ENCODE results near the gene UVRAG.

The UVRAG gene

DNA sequence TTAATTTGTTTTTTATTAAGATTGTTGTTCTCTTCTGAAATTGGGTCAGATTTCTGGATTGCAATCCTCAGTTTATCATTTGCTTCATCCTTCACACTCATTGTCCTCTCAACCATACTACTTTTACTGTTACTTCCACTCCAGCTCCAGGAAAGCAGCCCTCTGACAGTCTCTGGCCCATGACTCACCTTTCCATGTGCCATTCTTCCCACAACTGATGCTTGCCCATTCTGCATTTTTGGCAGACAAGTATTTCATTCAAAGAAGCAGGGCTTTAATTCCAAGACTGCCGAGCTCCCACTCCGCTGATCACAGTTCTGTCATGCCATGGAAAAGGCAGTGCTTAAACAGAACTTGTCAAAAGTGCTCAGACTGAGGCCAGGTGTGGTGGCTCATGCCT is 252.1 kb downstream of the UVRAG start:
- no peak overlapping the region for H2BK120ac ChIP-seq (ENCODE audit: low read depth, low read length)
- WGBS (ENCODE audit: extremely low coverage, insufficient coverage, low lambda C conversion rate) = no CpG with 5 or more reads among the region's 2 CpGs
- no peaks in the 10 kb centered on the region for H3K36me3 ChIP-seq (ENCODE audit: control insufficient read depth, insufficient read depth, low read length)
- no peak overlapping the region for H3K56ac ChIP-seq (ENCODE audit: low read length)
- no peak overlapping the region for H4K8ac ChIP-seq (ENCODE audit: low read depth, low read length)
- no peak for DNase-seq
- no peak overlapping the region for H3K4ac ChIP-seq (ENCODE audit: low read depth, low read length)
- no peak overlapping the region for H2AK5ac ChIP-seq (ENCODE audit: low read length)
- no peaks in the 10 kb centered on the region for H3K79me1 ChIP-seq (ENCODE audit: low read length)
- no peak overlapping the region for H3K23ac ChIP-seq (ENCODE audit: low read length)
- no peak overlapping the region for H2BK5ac ChIP-seq (ENCODE audit: low read length)
- no peak overlapping the region for H3K18ac ChIP-seq (ENCODE audit: low read length)
- H3K4me1 ChIP-seq (ENCODE audit: control insufficient read depth, low read depth, low read length) = no peaks in the 10 kb centered on the region
- H3K27me3 ChIP-seq (ENCODE audit: insufficient read depth, low read length, poor library complexity) = no peaks in the 10 kb centered on the region
- H4K5ac ChIP-seq (ENCODE audit: low read length) = no peak overlapping the region
- H2BK15ac ChIP-seq (replicated peaks; ENCODE audit: low read depth) = no peak overlapping the region
- H3K79me2 ChIP-seq (ENCODE audit: control insufficient read depth, insufficient read depth, low read length) = no peaks in the 10 kb centered on the region
- no peak overlapping the region for H3K9ac ChIP-seq (ENCODE audit: low read length)
- H3K4me3 ChIP-seq (ENCODE audit: low read length) = no peak overlapping the region
- H3K27ac ChIP-seq (ENCODE audit: low read depth, low read length) = no peak overlapping the region
- H3K4me2 ChIP-seq (ENCODE audit: low read length) = no peak overlapping the region

DNA sequence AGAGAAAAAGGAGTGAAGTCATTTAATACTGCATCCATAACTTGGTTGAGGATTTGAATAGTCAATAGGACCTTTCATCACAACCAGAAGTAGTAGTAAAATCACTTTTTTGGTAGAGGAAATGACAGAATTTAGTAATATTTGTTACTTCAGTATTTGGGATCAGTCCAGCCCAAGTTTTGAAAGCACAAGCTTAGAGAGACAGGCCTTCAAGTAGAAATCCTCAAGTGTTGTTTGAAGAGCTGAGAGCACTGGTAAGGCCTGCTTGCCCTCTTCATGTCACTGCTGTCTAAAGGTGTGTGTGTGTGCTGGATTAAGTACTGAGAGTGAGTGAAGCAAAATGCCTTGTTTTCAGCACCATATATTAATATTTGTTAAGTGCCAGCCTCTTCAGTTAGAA is 254.0 kb downstream of the UVRAG start:
- Histone ChIP-seq H2BK120ac (ENCODE audit: low read depth, low read length) (no peak overlapping the region), H3K79me1 (ENCODE audit: low read length) (no peaks in the 10 kb centered on the region), H4K8ac (ENCODE audit: low read depth, low read length) (no peak overlapping the region), H3K4ac (ENCODE audit: low read depth, low read length) (no peak overlapping the region), H2BK15ac (replicated peaks; ENCODE audit: low read depth) (no peak overlapping the region), H3K27ac (ENCODE audit: low read depth, low read length) (no peak overlapping the region), H2AK5ac (ENCODE audit: low read length) (no peak overlapping the region), H3K4me2 (ENCODE audit: low read length) (no peak overlapping the region), H3K9ac (ENCODE audit: low read length) (no peak overlapping the region), H3K56ac (ENCODE audit: low read length) (no peak overlapping the region), H3K4me1 (ENCODE audit: control insufficient read depth, low read depth, low read length) (no peaks in the 10 kb centered on the region), H3K18ac (ENCODE audit: low read length) (no peak overlapping the region), H3K23ac (ENCODE audit: low read length) (no peak overlapping the region), H3K79me2 (ENCODE audit: control insufficient read depth, insufficient read depth, low read length) (no peaks in the 10 kb centered on the region), H4K5ac (ENCODE audit: low read length) (no peak overlapping the region), H3K36me3 (ENCODE audit: control insufficient read depth, insufficient read depth, low read length) (no peaks in the 10 kb centered on the region), H2BK5ac (ENCODE audit: low read length) (no peak overlapping the region), H3K4me3 (ENCODE audit: low read length) (no peak overlapping the region), H3K27me3 (ENCODE audit: insufficient read depth, low read length, poor library complexity) (no peaks in the 10 kb centered on the region)
- DNase-seq = no peak

DNA sequence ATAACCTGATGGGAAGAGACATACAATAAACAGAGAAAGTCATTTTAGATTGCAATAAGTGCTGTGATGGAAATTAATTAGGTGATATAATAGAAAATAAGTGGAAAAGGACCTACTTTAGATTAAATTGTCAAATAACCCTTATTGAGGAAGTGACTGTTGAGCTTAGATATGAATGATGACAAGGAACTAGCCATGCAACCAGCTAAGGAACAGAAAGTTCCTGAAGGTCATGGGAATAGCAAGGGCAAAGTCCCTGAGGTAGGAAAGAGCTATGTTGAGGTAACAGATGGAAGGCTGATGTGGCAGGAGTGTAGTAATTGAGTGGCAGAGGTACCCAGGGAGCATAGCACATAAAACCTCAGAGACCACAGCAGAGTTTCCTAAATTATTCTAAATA is 256.1 kb downstream of the UVRAG start:
- no peak overlapping the region for H2BK120ac ChIP-seq (ENCODE audit: low read depth, low read length)
- no peak overlapping the region for H2BK15ac ChIP-seq (replicated peaks; ENCODE audit: low read depth)
- no peak overlapping the region for H2AK5ac ChIP-seq (ENCODE audit: low read length)
- no peak overlapping the region for H3K4me2 ChIP-seq (ENCODE audit: low read length)
- no peak overlapping the region for H3K18ac ChIP-seq (ENCODE audit: low read length)
- DNase-seq = no peak
- H3K56ac ChIP-seq (ENCODE audit: low read length) = no peak overlapping the region
- no peaks in the 10 kb centered on the region for H3K36me3 ChIP-seq (ENCODE audit: control insufficient read depth, insufficient read depth, low read length)
- no peak overlapping the region for H4K5ac ChIP-seq (ENCODE audit: low read length)
- H3K79me1 ChIP-seq (ENCODE audit: low read length) = no peaks in the 10 kb centered on the region
- no peak overlapping the region for H2BK5ac ChIP-seq (ENCODE audit: low read length)
- H3K9ac ChIP-seq (ENCODE audit: low read length) = no peak overlapping the region
- no peak overlapping the region for H3K23ac ChIP-seq (ENCODE audit: low read length)
- H4K8ac ChIP-seq (ENCODE audit: low read depth, low read length) = no peak overlapping the region
- no peak overlapping the region for H3K4ac ChIP-seq (ENCODE audit: low read depth, low read length)
- H3K4me1 ChIP-seq (ENCODE audit: control insufficient read depth, low read depth, low read length) = no peaks in the 10 kb centered on the region
- no peaks in the 10 kb centered on the region for H3K27me3 ChIP-seq (ENCODE audit: insufficient read depth, low read length, poor library complexity)
- H3K79me2 ChIP-seq (ENCODE audit: control insufficient read depth, insufficient read depth, low read length) = no peaks in the 10 kb centered on the region
- H3K27ac ChIP-seq (ENCODE audit: low read depth, low read length) = no peak overlapping the region
- no peak overlapping the region for H3K4me3 ChIP-seq (ENCODE audit: low read length)

DNA sequence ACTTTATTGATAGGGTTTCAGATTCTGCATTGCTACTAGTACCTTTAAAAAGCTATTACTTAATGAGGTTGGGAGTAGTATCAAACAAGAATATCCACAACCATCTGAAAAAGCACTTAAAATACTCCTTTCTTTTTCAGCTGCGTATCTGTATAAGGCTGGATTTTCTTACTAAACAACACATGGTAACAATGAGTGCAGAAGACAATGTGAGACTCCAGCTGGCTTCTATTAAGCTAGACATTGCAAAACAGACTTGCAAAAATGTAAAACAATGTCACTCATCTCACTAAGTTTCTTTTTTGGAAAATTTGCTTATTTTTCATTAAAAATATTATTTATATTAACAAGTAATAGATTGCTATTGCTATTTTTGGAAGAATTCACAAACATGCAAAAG is 258.7 kb downstream of the UVRAG start:
- H2BK5ac ChIP-seq (ENCODE audit: low read length) = no peak overlapping the region
- no peaks in the 10 kb centered on the region for H3K4me1 ChIP-seq (ENCODE audit: control insufficient read depth, low read depth, low read length)
- no peaks in the 10 kb centered on the region for H3K79me2 ChIP-seq (ENCODE audit: control insufficient read depth, insufficient read depth, low read length)
- DNase-seq = no peak
- no peak overlapping the region for H3K27ac ChIP-seq (ENCODE audit: low read depth, low read length)
- no peak overlapping the region for H3K9ac ChIP-seq (ENCODE audit: low read length)
- no peak overlapping the region for H3K4me2 ChIP-seq (ENCODE audit: low read length)
- no peak overlapping the region for H2AK5ac ChIP-seq (ENCODE audit: low read length)
- H3K36me3 ChIP-seq (ENCODE audit: control insufficient read depth, insufficient read depth, low read length) = no peaks in the 10 kb centered on the region
- no peak overlapping the region for H3K4ac ChIP-seq (ENCODE audit: low read depth, low read length)
- WGBS (ENCODE audit: extremely low coverage, insufficient coverage, low lambda C conversion rate) = no CpG with 5 or more reads among the region's 1 CpG
- H3K79me1 ChIP-seq (ENCODE audit: low read length) = no peaks in the 10 kb centered on the region
- no peak overlapping the region for H4K5ac ChIP-seq (ENCODE audit: low read length)
- no peaks in the 10 kb centered on the region for H3K27me3 ChIP-seq (ENCODE audit: insufficient read depth, low read length, poor library complexity)
- no peak overlapping the region for H4K8ac ChIP-seq (ENCODE audit: low read depth, low read length)
- H3K18ac ChIP-seq (ENCODE audit: low read length) = no peak overlapping the region
- no peak overlapping the region for H3K56ac ChIP-seq (ENCODE audit: low read length)
- H3K23ac ChIP-seq (ENCODE audit: low read length) = no peak overlapping the region
- H3K4me3 ChIP-seq (ENCODE audit: low read length) = no peak overlapping the region
- no peak overlapping the region for H2BK15ac ChIP-seq (replicated peaks; ENCODE audit: low read depth)
- no peak overlapping the region for H2BK120ac ChIP-seq (ENCODE audit: low read depth, low read length)

DNA sequence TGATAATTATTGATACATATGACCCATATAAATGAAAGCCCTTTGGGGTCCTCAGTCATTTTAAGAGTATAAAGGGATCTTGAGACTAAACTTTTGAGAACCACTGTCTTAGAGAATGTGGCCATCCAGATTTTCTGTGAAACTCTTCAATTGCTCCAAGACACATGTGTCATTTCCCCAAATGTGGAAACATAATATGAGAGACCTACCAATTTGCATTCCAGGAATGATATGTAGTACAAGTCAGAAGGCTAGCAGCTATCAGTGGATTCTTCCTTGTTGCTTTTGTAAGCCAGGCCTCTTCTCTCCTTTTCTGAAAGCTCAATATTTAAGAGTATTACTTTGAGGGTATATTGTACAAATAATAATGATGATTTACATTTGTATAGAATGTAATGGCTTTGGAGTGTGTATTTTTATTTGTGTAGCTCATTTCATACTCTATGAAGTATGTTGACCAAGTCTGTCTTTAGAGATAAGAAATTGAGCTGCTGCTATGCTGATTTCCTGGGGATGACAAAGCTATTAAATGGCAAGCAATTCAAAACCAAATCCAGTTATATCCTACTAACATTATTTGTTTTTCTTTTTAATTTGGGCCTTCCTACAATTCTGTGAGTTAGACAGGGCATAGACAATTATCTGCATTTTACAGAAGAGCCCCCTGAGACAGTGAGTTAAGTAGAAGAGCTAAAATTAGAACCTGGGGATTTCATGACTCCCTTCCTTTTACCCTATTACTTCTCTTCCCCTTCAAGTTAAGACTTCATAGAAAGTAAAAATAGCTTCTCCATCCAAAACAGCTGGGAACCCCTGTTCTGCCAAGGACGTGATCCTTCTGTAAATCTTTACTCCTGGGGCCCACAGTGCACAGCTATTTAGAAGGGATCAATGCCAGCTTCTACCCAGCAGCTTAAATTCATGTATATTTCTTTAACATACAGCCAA is 259.4 kb downstream of the UVRAG start:
- H3K4me3 ChIP-seq (ENCODE audit: low read length) = no peak overlapping the region
- no peak overlapping the region for H3K4me2 ChIP-seq (ENCODE audit: low read length)
- H3K4ac ChIP-seq (ENCODE audit: low read depth, low read length) = no peak overlapping the region
- H3K36me3 ChIP-seq (ENCODE audit: control insufficient read depth, insufficient read depth, low read length) = no peaks in the 10 kb centered on the region
- no peaks in the 10 kb centered on the region for H3K4me1 ChIP-seq (ENCODE audit: control insufficient read depth, low read depth, low read length)
- no peak overlapping the region for H3K27ac ChIP-seq (ENCODE audit: low read depth, low read length)
- H2BK5ac ChIP-seq (ENCODE audit: low read length) = no peak overlapping the region
- H4K8ac ChIP-seq (ENCODE audit: low read depth, low read length) = no peak overlapping the region
- H2AK5ac ChIP-seq (ENCODE audit: low read length) = no peak overlapping the region
- H3K79me1 ChIP-seq (ENCODE audit: low read length) = no peaks in the 10 kb centered on the region
- H3K18ac ChIP-seq (ENCODE audit: low read length) = no peak overlapping the region
- H3K27me3 ChIP-seq (ENCODE audit: insufficient read depth, low read length, poor library complexity) = no peaks in the 10 kb centered on the region
- no peak overlapping the region for H4K5ac ChIP-seq (ENCODE audit: low read length)
- H3K23ac ChIP-seq (ENCODE audit: low read length) = no peak overlapping the region
- no peak overlapping the region for H2BK15ac ChIP-seq (replicated peaks; ENCODE audit: low read depth)
- DNase-seq = no peak
- no CpG with 5 or more reads among the region's 1 CpG for WGBS (ENCODE audit: extremely low coverage, insufficient coverage, low lambda C conversion rate)
- no peak overlapping the region for H3K9ac ChIP-seq (ENCODE audit: low read length)
- no peak overlapping the region for H3K56ac ChIP-seq (ENCODE audit: low read length)
- H2BK120ac ChIP-seq (ENCODE audit: low read depth, low read length) = no peak overlapping the region
- H3K79me2 ChIP-seq (ENCODE audit: control insufficient read depth, insufficient read depth, low read length) = no peaks in the 10 kb centered on the region

DNA sequence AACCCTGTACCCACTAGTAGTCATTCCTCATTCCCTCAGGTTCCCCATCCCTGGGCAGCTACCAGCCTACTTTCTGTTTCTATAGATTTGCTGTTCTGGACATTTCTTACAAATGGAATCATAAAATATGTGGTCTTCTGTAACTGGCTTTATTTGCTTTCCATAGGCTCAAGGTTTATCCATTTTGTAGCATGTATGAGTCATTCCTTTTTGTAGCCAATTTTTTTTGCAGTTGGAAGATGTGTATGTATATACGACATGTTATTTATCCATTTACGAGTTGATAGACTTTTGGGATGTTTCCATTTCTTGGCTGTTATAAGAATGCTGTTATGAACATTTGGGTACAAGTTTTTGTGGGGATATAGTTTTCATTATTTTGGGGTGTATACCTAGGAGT is 260.7 kb downstream of the UVRAG start:
- H3K4me3 ChIP-seq (ENCODE audit: low read length) = no peak overlapping the region
- H2BK120ac ChIP-seq (ENCODE audit: low read depth, low read length) = no peak overlapping the region
- H3K27ac ChIP-seq (ENCODE audit: low read depth, low read length) = no peak overlapping the region
- no peaks in the 10 kb centered on the region for H3K36me3 ChIP-seq (ENCODE audit: control insufficient read depth, insufficient read depth, low read length)
- H2AK5ac ChIP-seq (ENCODE audit: low read length) = no peak overlapping the region
- no peaks in the 10 kb centered on the region for H3K4me1 ChIP-seq (ENCODE audit: control insufficient read depth, low read depth, low read length)
- no peak overlapping the region for H3K9ac ChIP-seq (ENCODE audit: low read length)
- no peak overlapping the region for H3K4me2 ChIP-seq (ENCODE audit: low read length)
- no peak overlapping the region for H4K5ac ChIP-seq (ENCODE audit: low read length)
- no peak overlapping the region for H3K18ac ChIP-seq (ENCODE audit: low read length)
- H2BK5ac ChIP-seq (ENCODE audit: low read length) = no peak overlapping the region
- no peak overlapping the region for H3K56ac ChIP-seq (ENCODE audit: low read length)
- no peaks in the 10 kb centered on the region for H3K79me2 ChIP-seq (ENCODE audit: control insufficient read depth, insufficient read depth, low read length)
- H2BK15ac ChIP-seq (replicated peaks; ENCODE audit: low read depth) = no peak overlapping the region
- H3K23ac ChIP-seq (ENCODE audit: low read length) = no peak overlapping the region
- WGBS (ENCODE audit: extremely low coverage, insufficient coverage, low lambda C conversion rate) = no CpG with 5 or more reads among the region's 2 CpGs
- no peak for DNase-seq
- H3K4ac ChIP-seq (ENCODE audit: low read depth, low read length) = no peak overlapping the region
- no peaks in the 10 kb centered on the region for H3K79me1 ChIP-seq (ENCODE audit: low read length)
- no peak overlapping the region for H4K8ac ChIP-seq (ENCODE audit: low read depth, low read length)
- H3K27me3 ChIP-seq (ENCODE audit: insufficient read depth, low read length, poor library complexity) = no peaks in the 10 kb centered on the region
